GM19397 (cell line): ENCODE measurements around the gene FBXW9.
"Not testable (repeated sequence)": the region's sequence is repeated elsewhere in the genome, so short reads cannot be mapped to it uniquely, and the experiment has no call there.

Experiments
- ATAC-seq: cut with Tn5 transposase; IDR thresholded peaks from one replicate; pipeline ENCODE4 v1.9.1; 2021; ENCODE audit warnings: mild to moderate bottlenecking, moderate library complexity; ENCODE audit not compliant: unreplicated experiment

FBXW9 gene

DNA sequence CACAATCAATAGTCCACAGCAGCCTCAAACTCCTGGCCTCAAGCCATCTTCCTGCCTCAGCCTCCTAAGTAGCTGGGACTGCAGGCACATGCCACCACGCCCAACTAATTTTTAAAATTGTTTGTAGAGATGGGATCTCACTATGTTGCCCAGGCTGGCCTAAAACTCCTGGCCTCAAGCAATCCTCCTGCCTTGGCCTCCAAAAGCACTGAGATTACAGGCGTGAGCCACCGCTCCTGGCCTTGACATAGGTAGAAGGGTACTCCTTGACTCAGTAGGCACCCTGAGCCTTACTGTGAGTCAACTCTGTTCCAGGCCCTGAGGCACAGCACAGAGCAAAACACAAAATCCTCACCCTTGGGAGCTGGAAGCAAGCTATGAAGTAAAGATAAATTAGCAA lies 19.5 kb upstream of the FBXW9 start:
- no peak for ATAC-seq

GRCh38 chr19:12715102-12715501 lies 18.7 kb upstream of the FBXW9 start:
- ATAC-seq, result no peak

GRCh38 chr19:12713304-12713703 lies 16.9 kb upstream of the FBXW9 start:
- not testable (repeated sequence) for ATAC-seq

GRCh38 chr19:12712077-12712476 lies 15.6 kb upstream of the FBXW9 start:
- ATAC-seq, result not testable (repeated sequence)

DNA sequence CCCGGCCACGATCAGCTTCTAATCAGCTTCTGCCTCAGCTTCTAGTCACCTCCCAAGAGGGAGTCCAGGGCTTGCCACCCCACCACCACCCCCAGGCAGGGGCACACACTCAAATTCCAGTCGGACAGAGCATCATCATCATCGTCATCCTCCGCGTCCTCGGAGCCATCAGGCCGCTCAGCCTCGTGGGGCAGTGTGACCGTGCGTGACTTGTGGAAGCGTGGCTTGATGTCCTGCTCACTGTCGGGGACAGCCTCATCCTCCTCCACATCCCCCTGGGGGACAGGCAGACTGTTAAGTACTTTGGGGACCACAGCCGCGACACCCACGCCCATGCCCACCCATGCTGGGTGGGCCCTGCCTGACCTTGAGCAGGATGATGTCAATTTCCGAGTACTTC lies 14.8 kb upstream of the FBXW9 start:
- no peak for ATAC-seq

GRCh38 chr19:12708641-12709040 lies 12.2 kb upstream of the FBXW9 start:
- ATAC-seq, result no peak

DNA sequence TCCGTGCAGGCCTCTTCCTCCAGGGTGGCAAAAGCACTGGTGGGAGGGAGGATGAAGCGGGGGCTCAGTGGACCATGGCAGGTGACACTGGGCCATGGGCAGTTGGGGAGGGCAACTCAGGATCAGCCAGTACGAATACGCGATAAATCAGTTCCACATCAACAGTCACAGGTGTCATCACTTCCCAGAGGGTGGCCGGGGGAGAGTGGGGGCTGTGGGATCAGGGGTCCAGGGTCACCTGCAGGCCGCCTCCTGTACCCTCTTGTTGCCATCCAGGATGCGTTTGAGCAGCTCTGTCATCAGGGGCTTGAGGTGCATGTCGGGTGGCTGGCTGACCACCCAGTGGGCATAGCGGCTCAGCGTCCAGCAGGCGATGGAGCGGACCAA lies 9.9 kb upstream of the FBXW9 start:
- no peak for ATAC-seq

- ATAC-seq, result no peak
Measured at GRCh38 chr19:12705654-12706331, 9.4 kb upstream of the FBXW9 start.

DNA sequence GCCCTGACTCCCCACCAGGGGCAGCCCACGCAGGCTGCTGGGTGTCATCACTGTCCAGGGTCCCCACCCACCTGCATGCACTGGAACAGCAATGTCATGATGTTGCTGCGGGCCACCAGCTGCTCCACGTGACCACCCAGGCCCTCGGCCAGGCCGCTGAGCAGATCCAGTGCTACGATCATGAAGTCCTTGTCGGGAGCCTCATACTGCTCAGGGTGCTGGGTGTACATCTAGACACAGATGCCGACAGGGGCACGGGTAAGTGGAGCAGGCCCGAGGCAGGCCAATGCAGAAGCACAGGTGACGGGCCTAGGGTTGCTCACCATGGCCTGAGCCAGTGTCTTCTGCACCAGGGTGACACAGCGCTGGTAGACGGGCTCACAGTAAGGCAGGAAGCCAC lies 8.7 kb upstream of the FBXW9 start:
- ATAC-seq, result no peak

- no peak for ATAC-seq
Measured at GRCh38 chr19:12703046-12703445, 6.6 kb upstream of the FBXW9 start.

- no peak for ATAC-seq
Measured at GRCh38 chr19:12701596-12702282, 5.3 kb upstream of the FBXW9 start.

- no peak for ATAC-seq
Measured at GRCh38 chr19:12698138-12698537, 1.7 kb upstream of the FBXW9 start.

DNA sequence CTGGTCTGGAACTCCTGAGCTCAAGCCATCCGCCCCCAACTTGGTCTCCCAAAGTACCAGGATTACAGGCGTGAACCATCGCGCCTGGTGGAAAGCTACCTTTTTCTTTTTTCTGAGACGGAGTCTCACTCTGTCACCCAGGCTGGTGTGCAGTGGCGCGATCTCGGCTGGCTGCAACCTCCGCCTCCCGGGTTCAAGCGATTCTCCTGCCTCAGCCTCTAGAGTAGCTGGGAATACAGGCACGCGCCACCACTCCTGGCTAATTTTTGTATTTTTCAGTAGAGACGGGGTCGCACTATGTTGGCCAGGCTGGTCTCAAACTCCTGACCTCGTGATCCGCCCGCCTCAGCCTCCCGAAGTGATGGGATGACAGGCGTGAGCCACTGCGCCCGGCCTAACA lies 994 bp upstream of the FBXW9 start:
- ATAC-seq, result not testable (repeated sequence)

DNA sequence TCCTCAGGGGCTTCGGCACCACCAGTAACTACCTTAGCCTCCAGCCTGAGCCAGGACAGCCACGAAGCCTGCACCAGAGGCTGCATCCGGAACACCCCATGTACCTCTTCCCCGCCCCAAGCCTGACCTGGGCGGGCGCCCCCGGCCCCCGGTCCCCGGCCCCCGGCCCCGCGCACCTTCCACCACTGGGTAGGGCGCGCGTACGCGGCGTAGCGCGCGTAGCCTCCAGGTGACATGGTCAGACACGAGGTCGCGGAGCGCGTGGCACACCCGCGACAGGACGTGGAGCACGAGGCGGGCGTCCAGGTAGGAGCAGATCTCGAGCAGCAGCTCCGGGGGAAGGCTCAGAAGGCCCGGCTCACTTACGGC lies 450 bp downstream of the FBXW9 start:
- ATAC-seq, result peak; percentile 7

GRCh38 chr19:12695514-12695913 lies 917 bp downstream of the FBXW9 start:
- no peak for ATAC-seq

- ATAC-seq, result no peak
Measured at GRCh38 chr19:12695096-12695495, 1.3 kb downstream of the FBXW9 start.

GRCh38 chr19:12694641-12695040 lies 1.8 kb downstream of the FBXW9 start:
- ATAC-seq, result no peak

DNA sequence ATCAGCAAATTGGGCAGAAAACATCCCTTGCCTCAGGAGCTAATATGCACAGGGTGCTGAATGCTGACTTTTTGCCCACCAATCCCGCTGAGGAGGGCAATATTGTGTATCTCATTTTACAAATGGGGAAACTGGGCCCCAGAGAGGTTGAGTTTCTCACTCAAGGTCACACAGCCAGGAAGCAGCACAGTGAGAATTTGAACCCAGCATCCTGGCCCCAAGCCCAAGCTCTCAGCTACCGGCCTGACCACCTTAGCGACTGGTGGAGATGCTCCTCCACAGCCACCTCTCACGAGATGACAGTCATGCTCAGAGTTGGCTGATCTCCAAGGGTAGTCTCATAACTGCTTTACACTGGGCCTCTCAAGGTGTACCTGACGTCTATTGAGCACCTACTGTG lies 3.5 kb downstream of the FBXW9 start:
- no peak for ATAC-seq

DNA sequence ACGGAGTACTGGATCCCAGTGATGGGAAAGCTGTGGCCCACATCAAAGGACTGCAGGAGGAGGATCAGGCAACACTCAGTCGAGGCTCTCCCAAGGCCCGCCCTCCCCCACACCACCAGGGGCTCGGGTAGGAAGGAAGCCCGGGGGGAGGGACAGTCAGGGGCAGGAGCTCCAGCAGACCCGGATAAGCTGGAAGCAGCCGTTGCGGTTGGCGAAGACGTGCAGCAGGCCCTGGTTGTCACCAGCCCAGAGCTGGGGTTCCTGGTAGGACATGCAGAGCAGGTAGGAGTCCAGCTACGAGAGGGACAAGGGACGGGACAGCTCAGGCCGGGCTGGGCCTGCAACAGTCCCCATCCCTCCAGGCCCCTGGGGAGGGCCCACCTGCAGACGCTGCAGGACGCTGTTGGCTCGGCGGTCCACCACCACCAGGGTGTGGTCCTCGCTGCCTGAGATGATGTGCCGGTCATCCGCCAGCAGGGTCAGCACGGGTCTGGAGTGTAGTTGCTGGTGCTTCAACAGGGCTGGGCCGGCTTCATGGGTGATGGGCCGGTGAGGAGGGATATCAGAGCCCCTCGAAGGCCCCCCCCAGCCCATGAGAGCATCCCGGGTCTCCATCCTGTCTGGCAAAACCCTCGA lies 6.7 kb downstream of the FBXW9 start:
- no peak for ATAC-seq

DNA sequence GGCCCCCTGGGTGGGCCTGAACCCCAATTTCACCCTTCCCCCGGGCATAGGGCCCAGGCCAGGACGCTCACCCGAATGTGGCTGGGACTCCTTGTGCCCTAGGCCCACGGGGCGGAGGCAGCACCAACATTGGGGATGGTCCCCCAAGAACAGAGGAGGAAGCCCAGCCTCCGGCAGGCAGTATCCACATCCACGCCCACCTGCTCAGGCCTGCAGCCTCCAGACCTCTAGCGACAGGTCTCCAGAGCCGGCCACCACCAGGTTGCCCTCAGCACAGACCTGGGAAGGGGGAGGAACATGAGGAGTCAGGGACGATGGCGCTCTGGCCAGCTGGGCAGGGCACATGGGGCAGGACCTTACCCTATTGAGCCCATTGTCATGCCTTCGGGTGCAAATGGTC lies 7.4 kb downstream of the FBXW9 start:
- ATAC-seq, result no peak

- no peak for ATAC-seq
Measured at GRCh38 chr19:12687496-12688196, 8.8 kb downstream of the FBXW9 start, which contains the start of gene GNG14. Gene GNG14 (plus strand): TSS chr19:12687998. CDS start chr19:12688049, 51 bp downstream.

GRCh38 chr19:12685831-12686230 lies 10.6 kb downstream of the FBXW9 start:
- no peak for ATAC-seq
